Stimulated activated naive CD8-positive, alpha-beta T cell treated with anti-CD3 and anti-CD28 coated beads, Interleukin-15, amount 100 ng/mL, for 72 hours (primary cell): Measurements from ENCODE around the gene ADIPOR2.
A peak's percentile ranks its signal among the peaks of the same experiment; 100 is the strongest.

Experiments used
- ATAC-seq: fragments of 150-1000 bp; cut with Tn5 transposase; 2 replicates; pipeline ENCODE4 v1.10.0; 2021; ENCODE audit warnings: mild to moderate bottlenecking, moderate library complexity
- DNase-seq, 2 donors: peaks; one replicate each; pipeline ENCODE4 v3.0.0; 2021 to 2022
- H3K27ac Mint-ChIP-seq, 2 donors: one replicate each; pipeline ENCODE4 v1.8.0; 2022; ENCODE audit warnings: mild to moderate bottlenecking in 2 of 2, mixed read lengths in 2 of 2, moderate library complexity in 2 of 2
- H3K27me3 Mint-ChIP-seq: one replicate; pipeline ENCODE4 v1.8.0; 2022; ENCODE audit warnings: mixed read lengths
- H3K4me1 Mint-ChIP-seq: one replicate; pipeline ENCODE4 v1.8.0; 2022; ENCODE audit warnings: mild to moderate bottlenecking, mixed read lengths
- H3K4me3 Mint-ChIP-seq, 2 donors: one replicate each; pipeline ENCODE4 v1.8.0; 2022; ENCODE audit warnings: mild to moderate bottlenecking in 2 of 2, mixed read lengths in 2 of 2, moderate library complexity in 1 of 2
- H3K9me3 Mint-ChIP-seq, 2 donors: one replicate each; pipeline ENCODE4 v1.8.0; 2022; ENCODE audit warnings: mixed read lengths in 2 of 2

ADIPOR2 gene

GRCh38 chr12:1763153-1763552, 72.3 kb downstream of the ADIPOR2 start:
- H3K27me3 Mint-ChIP-seq = no peaks in the 10 kb centered on the region
- no peak overlapping the region for H3K4me3 Mint-ChIP-seq
- no peak overlapping the region for H3K27ac Mint-ChIP-seq
- DNase-seq = no peak
- ATAC-seq = no peak
- H3K9me3 Mint-ChIP-seq = no peaks in the 10 kb centered on the region
- H3K4me1 Mint-ChIP-seq = peaks cover 15% of the 10 kb centered on the region

DNA sequence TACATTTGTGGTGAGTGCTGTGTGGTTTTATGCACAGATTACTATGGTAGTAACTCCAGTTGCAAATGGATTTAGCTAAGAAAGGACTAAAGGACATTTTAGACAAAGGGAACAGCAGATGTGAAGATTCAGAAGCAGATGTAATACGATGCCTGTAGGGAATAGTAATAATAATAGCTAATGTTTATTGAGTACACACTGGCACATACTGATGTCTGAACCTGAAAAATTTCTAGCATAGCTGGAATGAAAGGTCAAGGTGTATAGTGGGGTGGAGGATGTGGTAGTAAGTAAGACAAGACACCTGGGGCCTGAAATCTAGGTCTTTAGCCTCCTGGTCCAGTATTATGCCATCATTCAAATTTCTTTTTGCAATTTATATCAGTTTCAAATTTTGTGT, 75.2 kb downstream of the ADIPOR2 start:
- H3K27ac Mint-ChIP-seq = no peak overlapping the region
- H3K27me3 Mint-ChIP-seq = no peaks in the 10 kb centered on the region
- ATAC-seq (no peak), DNase-seq (no peak)
- no peak overlapping the region for H3K4me3 Mint-ChIP-seq
- peaks cover 7% of the 10 kb centered on the region for H3K4me1 Mint-ChIP-seq
- H3K9me3 Mint-ChIP-seq = no peaks in the 10 kb centered on the region

DNA sequence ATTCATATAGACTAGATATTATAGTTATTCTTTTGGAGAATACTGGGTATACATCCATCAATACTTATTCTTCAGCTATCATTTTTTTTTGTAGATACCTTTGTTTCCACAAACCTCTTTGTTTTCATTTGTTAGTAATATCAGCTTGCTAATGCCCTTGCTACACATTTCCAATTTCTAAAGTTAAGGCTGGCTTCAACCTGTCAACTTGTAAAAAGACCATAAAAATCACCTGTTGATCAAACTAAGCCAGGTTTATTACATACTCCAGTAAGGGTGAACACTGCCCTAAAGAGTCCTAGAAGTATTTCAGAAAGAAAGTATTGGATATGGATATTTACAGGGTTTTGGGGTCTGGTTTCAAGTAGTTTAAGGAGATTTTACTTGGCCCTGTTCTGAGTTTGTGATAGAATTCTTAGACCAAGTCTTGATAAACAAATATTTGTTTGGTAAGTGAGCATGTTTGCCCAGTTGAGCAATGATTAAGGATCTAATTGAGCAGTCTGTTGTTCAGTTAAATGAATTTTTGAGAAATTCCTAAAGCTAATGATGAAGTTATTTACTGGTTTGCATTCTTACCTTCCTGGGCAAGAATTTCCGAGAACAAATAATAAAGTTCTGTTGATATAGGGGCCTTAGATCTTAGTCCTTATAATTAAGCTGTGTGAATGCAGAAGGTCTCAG, 76.7 kb downstream of the ADIPOR2 start:
- H3K27ac Mint-ChIP-seq = no peak overlapping the region
- no peaks in the 10 kb centered on the region for H3K9me3 Mint-ChIP-seq
- ATAC-seq (no peak), DNase-seq (no peak)
- H3K27me3 Mint-ChIP-seq = no peaks in the 10 kb centered on the region
- no peak overlapping the region for H3K4me3 Mint-ChIP-seq
- no peaks in the 10 kb centered on the region for H3K4me1 Mint-ChIP-seq

DNA sequence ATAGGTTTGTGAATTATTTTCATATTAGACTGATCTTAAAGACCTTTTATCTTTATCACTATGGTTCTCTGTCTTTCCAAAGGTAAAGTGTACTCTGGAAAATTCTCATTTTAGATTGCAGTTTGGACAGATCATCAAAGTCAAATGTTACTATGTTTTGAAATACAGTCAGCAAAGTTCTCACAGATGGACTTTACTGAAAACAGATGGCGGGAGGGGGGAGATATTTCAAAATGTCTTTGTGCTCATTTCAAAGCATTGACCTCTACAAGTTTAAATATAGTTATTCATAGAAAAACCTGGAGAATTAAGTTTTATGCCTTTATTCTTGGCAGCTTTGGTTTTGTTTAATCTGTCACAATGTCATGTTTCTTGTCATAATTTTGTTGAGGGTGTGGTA, 77.7 kb downstream of the ADIPOR2 start:
- H3K27ac Mint-ChIP-seq = no peak overlapping the region
- no peaks in the 10 kb centered on the region for H3K27me3 Mint-ChIP-seq
- peaks cover 4% of the 10 kb centered on the region for H3K4me1 Mint-ChIP-seq
- H3K9me3 Mint-ChIP-seq = no peaks in the 10 kb centered on the region
- ATAC-seq (no peak), DNase-seq (no peak)
- H3K4me3 Mint-ChIP-seq = no peak overlapping the region

DNA sequence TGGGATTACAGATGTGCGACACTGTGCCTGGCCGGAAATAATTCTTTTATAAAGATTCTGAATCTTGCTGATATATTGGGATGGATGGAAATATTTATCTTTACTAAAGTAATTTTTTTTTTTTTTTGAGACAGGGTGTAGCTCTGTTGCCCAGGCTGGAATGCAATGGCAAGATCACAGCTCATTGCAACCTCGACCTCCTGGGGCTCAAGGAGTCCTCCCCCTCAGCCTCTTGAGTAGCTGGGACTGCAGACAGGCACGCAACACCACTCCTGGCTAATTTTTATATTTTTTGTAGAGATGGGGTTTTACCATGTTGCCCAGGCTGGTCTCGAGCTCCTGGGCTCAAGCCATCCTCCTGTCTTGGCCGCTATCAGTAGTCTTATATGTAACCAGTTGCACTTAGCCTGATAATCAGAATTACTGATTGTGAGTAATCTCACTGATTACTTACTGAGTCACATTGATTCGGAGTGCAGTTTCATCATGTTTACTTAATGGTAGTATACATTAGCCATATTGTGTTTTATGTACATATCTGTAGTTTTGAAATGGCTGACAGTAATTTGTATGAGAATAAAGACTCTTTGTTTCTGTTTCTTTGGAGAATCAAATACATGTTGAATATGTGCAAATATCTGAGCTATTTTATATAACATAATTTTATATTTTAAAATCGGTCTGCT, 79.1 kb downstream of the ADIPOR2 start:
- Mint-ChIP-seq H3K27ac (peak overlapping the region in 1 of 2 donors; percentile 47), H3K27me3 (no peaks in the 10 kb centered on the region), H3K4me3 (no peak overlapping the region), H3K4me1 (peaks cover 4% of the 10 kb centered on the region), H3K9me3 (no peaks in the 10 kb centered on the region)
- ATAC-seq (no peak), DNase-seq (no peak)

DNA sequence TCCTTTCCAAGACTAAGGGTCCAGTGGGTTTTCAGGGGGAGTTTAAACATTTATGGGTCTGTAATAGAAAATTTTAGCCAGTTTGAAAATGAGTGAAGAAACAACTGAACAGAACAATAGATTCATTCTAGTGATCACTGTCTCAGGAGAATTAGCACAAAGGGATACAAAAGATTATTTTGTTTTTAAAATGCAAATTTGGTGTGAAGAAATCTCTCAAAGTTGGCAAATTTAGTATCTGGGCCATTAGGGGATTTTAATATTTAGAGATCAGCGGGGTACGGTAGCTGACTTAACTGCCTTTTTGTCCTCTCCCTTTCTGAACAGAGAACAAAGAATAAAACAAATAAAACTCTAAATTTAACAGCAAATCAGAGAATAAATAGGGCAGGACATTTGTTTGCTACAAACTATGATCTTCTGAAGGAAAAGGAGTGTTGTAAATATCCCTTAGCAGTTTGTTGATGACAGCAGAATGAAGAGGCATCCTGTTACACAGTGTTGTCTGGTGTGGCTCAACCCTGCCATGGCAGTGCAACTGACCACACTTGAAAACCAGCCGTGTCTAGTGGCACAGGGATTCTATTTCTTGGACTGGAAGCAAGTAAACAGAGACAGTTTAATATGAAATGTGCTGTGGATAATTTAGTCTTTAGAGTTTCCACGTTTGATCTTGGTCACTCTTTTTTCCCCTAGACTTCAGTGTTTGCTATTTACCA, 83.2 kb downstream of the ADIPOR2 start:
- DNase-seq = no peak
- H3K27me3 Mint-ChIP-seq = no peaks in the 10 kb centered on the region
- ATAC-seq = no peak
- peaks cover 21% of the 10 kb centered on the region for H3K4me1 Mint-ChIP-seq
- H3K9me3 Mint-ChIP-seq = no peaks in the 10 kb centered on the region
- peak overlapping the region in 1 of 2 donors; percentile 13 for H3K27ac Mint-ChIP-seq
- H3K4me3 Mint-ChIP-seq = no peak overlapping the region

DNA sequence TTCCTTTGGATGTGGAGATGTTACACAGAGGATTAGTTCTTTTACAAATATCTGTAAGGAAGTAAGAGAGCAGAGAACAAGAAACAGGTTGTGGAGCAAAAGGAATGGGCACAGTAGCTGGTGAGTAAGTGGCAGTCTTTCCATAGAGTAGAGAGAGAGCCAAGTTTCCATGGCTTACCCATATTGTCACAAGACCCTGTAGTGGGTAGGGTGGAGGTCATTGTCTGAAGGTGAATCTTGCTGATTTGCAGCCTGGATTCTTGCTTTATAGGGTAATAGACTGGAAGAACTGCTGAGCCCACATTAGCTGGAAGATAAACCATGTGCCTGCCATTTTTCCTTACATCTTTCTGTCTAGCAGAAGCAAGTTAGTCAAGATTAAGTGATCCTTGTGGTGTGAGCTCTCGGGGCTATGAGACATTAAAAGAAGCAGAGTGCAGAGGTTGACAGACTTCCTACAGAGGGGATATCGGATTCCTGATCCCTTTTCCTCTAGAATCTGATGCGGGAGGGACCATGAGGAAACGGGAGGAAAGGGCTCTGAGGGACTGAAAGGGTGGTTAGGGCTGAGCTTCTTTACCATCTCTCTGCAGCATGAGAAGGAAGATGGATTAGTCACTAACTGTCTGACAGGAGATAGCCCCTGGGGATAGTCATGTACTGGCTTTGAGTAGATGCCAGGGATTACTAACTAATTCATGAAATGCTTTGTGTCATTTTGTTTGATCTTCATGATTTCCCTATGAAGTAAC, 85.5 kb downstream of the ADIPOR2 start:
- Mint-ChIP-seq H3K4me1 (peaks cover 21% of the 10 kb centered on the region), H3K27ac (peak overlapping the region in 1 of 2 donors; percentile 74), H3K27me3 (no peaks in the 10 kb centered on the region), H3K4me3 (no peak overlapping the region), H3K9me3 (no peaks in the 10 kb centered on the region)
- ATAC-seq (no peak), DNase-seq (no peak)

DNA sequence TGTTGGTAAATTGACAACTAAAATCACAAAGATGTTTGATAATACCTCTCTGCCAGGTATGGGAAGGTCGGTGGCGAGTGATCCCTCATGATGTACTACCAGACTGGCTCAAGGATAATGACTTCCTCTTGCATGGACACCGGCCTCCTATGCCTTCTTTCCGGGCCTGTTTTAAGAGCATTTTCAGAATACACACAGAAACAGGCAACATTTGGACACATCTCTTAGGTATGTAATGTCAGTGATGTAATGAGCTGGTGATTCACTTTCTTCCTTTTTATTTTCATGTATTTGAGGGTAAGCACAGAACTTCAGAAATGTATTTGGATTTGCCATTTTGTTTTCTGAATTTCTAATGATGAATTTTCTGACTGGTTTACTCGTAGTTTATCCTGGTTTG, 86.9 kb downstream of the ADIPOR2 start:
- Mint-ChIP-seq H3K27ac (no peak overlapping the region), H3K4me1 (peaks cover 20% of the 10 kb centered on the region), H3K4me3 (no peak overlapping the region), H3K27me3 (no peaks in the 10 kb centered on the region), H3K9me3 (no peaks in the 10 kb centered on the region)
- DNase-seq (no peak), ATAC-seq (no peak)

DNA sequence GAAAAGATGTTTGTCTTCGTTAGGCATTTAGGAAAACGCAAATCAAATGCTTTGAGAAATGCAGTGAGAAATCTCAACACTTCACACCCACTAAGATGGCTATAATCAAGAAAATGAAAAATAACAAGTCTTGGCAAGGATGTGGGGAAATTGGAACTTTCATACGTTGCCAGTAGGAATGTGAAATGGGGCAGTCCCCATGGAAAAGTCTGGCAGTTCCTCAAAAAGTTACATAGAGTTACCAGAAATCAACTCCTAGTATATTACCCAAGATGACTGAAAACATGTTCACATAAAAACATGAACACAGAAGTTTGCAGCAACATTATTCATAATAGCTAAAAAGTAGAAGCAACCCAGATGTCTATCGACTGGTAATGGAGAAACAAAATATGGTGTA, 88.0 kb downstream of the ADIPOR2 start:
- H3K27me3 Mint-ChIP-seq = no peaks in the 10 kb centered on the region
- ATAC-seq (no peak), DNase-seq (no peak)
- H3K27ac Mint-ChIP-seq = no peak overlapping the region
- H3K4me3 Mint-ChIP-seq = no peak overlapping the region
- peaks cover 17% of the 10 kb centered on the region for H3K4me1 Mint-ChIP-seq
- H3K9me3 Mint-ChIP-seq = no peaks in the 10 kb centered on the region

DNA sequence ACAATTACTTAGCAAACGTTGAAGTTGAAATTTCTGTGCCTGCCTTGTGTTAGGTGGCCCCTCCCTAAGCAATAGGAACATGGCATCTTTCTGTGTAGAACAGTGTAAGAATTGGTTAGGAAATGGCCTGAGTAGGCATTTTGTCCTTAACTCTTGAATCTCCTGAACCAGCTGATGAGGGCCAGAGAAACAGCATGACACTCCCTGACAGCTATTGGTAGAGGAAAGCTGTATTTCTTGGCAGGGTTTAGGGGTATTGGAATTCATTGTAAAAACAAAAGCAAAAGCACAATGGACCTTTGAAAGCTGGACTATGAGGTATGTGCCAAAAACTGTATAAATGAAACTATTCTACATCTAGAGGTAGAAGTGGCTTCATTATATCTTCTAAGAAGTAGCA, 88.9 kb downstream of the ADIPOR2 start:
- no peak for DNase-seq
- no peaks in the 10 kb centered on the region for H3K9me3 Mint-ChIP-seq
- H3K27me3 Mint-ChIP-seq = no peaks in the 10 kb centered on the region
- H3K4me3 Mint-ChIP-seq = no peak overlapping the region
- no peak overlapping the region for H3K27ac Mint-ChIP-seq
- no peak for ATAC-seq
- peaks cover 17% of the 10 kb centered on the region for H3K4me1 Mint-ChIP-seq

DNA sequence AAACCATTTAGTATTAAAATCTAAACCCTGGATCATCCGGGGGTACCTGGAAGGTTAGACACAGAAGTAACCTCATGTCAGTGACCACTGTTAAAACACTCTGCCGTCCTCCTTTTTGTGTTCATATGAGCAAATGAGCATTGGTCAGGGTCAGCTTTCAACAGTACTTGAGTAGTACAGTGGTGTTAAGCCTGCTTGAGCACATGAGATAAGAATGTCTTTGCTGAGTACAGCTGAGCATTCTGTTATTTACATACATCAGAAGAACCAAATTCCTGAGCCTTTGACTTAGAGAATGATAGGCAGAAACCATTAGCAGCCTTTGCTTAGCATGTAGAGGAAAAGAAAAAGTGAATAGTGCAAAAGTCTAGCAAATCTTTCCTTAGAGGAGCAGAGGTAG, 90.9 kb downstream of the ADIPOR2 start:
- Mint-ChIP-seq H3K9me3 (no peaks in the 10 kb centered on the region), H3K4me1 (no peaks in the 10 kb centered on the region), H3K27ac (no peak overlapping the region), H3K27me3 (no peaks in the 10 kb centered on the region), H3K4me3 (no peak overlapping the region)
- no peak for DNase-seq
- ATAC-seq = no peak

- ATAC-seq = no peak
- Mint-ChIP-seq H3K27ac (no peak overlapping the region), H3K4me1 (no peaks in the 10 kb centered on the region), H3K9me3 (no peaks in the 10 kb centered on the region), H3K27me3 (no peaks in the 10 kb centered on the region), H3K4me3 (no peak overlapping the region)
- DNase-seq = no peak
Measured at GRCh38 chr12:1782215-1782614, 91.3 kb downstream of the ADIPOR2 start.

DNA sequence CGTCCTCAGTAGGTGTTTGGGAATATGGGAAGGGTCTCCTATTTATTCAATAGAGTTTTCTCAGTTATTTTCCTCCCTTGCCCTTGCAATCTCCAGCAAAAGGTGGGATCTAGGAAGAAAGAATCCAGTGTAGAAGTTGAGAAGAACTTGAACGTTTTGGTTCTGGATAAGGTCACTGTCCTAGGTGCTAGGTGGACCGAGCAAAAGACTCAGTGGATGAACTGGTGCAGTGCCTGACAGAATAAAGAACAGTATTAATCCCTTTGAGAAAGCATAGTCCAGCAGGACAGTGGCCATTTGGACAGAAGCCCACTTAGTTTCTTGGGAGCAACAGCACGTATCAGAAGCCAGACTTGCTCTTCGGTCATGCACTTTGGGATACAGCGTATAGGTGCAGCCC, 96.8 kb downstream of the ADIPOR2 start:
- peaks cover 23% of the 10 kb centered on the region for H3K4me1 Mint-ChIP-seq
- no peaks in the 10 kb centered on the region for H3K9me3 Mint-ChIP-seq
- DNase-seq (no peak), ATAC-seq (no peak)
- H3K27ac Mint-ChIP-seq = no peak overlapping the region
- H3K27me3 Mint-ChIP-seq = no peaks in the 10 kb centered on the region
- no peak overlapping the region for H3K4me3 Mint-ChIP-seq

GRCh38 chr12:1790444-1790843, 99.6 kb downstream of the ADIPOR2 start:
- DNase-seq = no peak
- Mint-ChIP-seq H3K27me3 (no peaks in the 10 kb centered on the region), H3K4me3 (no peak overlapping the region), H3K27ac (no peak overlapping the region), H3K9me3 (no peaks in the 10 kb centered on the region), H3K4me1 (peaks cover 25% of the 10 kb centered on the region)
- no peak for ATAC-seq

GRCh38 chr12:1791104-1791841, 100.4 kb downstream of the ADIPOR2 start:
- H3K4me3 Mint-ChIP-seq = peak overlapping the region; percentile 21 to 48

More at GRCh38 chr12:1791104-1791841, 100.4 kb downstream of the ADIPOR2 start:
- Mint-ChIP-seq H3K27me3 (no peaks in the 10 kb centered on the region), H3K9me3 (no peaks in the 10 kb centered on the region), H3K27ac (no peak overlapping the region), H3K4me1 (peaks cover 31% of the 10 kb centered on the region)
- ATAC-seq (peak; percentile 45), DNase-seq (peak; percentile 47 to 69)
